Activated T-cell treated with anti-CD3 and anti-CD28 coated beads, Interleukin-2, amount 50 U/mL, for 48 hours (primary cell): ENCODE data around the gene LRRC4C.

Experiments
- DNase-seq, 2 experiments: peaks; one replicate each; pipeline ENCODE4 v3.0.0-alpha.2; 2020

The LRRC4C gene

GRCh38 chr11:41413843-41414242, 45.6 kb downstream of the LRRC4C start:
- no peak for DNase-seq

GRCh38 chr11:41405812-41406211, 53.6 kb downstream of the LRRC4C start:
- DNase-seq = no peak

- no peak for DNase-seq
These were observed 55.3 kb downstream of the LRRC4C start for GRCh38 chr11:41404109-41404508.

- no peak for DNase-seq
These were observed 56.0 kb downstream of the LRRC4C start for GRCh38 chr11:41403458-41403857.

GRCh38 chr11:41400819-41401382, 58.6 kb downstream of the LRRC4C start:
- DNase-seq = no peak

GRCh38 chr11:41400124-41400523, 59.3 kb downstream of the LRRC4C start:
- no peak for DNase-seq

GRCh38 chr11:41399323-41399722, 60.1 kb downstream of the LRRC4C start:
- DNase-seq = no peak

GRCh38 chr11:41398175-41398574, 61.3 kb downstream of the LRRC4C start:
- no peak for DNase-seq

- DNase-seq = no peak
These were observed 64.8 kb downstream of the LRRC4C start for GRCh38 chr11:41394521-41395195.

- DNase-seq = no peak
These were observed 66.9 kb downstream of the LRRC4C start for GRCh38 chr11:41392596-41392995.

- no peak for DNase-seq
These were observed 69.8 kb downstream of the LRRC4C start for GRCh38 chr11:41389623-41390130.

- DNase-seq = no peak
These were observed 75.1 kb downstream of the LRRC4C start for GRCh38 chr11:41384329-41384728.

- DNase-seq = no peak
These were observed 75.7 kb downstream of the LRRC4C start for GRCh38 chr11:41383768-41384167.

- no peak for DNase-seq
These were observed 76.5 kb downstream of the LRRC4C start for GRCh38 chr11:41382927-41383326.

- DNase-seq = no peak
These were observed 80.4 kb downstream of the LRRC4C start for GRCh38 chr11:41379084-41379483.

GRCh38 chr11:41377709-41378394, 81.6 kb downstream of the LRRC4C start:
- no peak for DNase-seq

- DNase-seq = no peak
These were observed 107.6 kb downstream of the LRRC4C start for GRCh38 chr11:41351825-41352224.

GRCh38 chr11:41346042-41346441, 113.4 kb downstream of the LRRC4C start:
- no peak for DNase-seq

- no peak for DNase-seq
These were observed 125.2 kb downstream of the LRRC4C start for GRCh38 chr11:41334007-41334933.

GRCh38 chr11:41333357-41333756, 126.1 kb downstream of the LRRC4C start:
- DNase-seq = no peak

- no peak for DNase-seq
These were observed 131.1 kb downstream of the LRRC4C start for GRCh38 chr11:41328324-41328723.

GRCh38 chr11:41323446-41323845, 136.0 kb downstream of the LRRC4C start:
- DNase-seq = no peak

GRCh38 chr11:41320653-41321052, 138.8 kb downstream of the LRRC4C start:
- DNase-seq = no peak
